Fibroblast of lung (primary cell): ENCODE measurements around the gene GJB3. TPM values are rescaled to one million over a fixed set of nuclear protein-coding genes. Genes with fewer than 3 reads are reported as not detected.

Source experiments
- DNase-seq, 2 donors: peaks; one replicate each; pipeline versions ENCODE4 v3.0.0 to v3.0.0-alpha.2; 2010; ENCODE audit warnings: low read depth in 2 of 2
- H2AFZ ChIP-seq: 2 replicates; pipeline ENCODE4 v1.5.1; 2012; ENCODE audit warnings: low read length, control low read depth, inconsistent platforms
- H3K27ac ChIP-seq: 2 replicates; pipeline ENCODE4 v1.5.1; 2011; ENCODE audit warnings: low read length, control low read depth; ENCODE audit not compliant: insufficient read depth
- H3K27me3 ChIP-seq: 2 replicates; pipeline ENCODE4 v1.5.1; 2011; ENCODE audit warnings: mild to moderate bottlenecking, low read length; ENCODE audit not compliant: control insufficient read depth, insufficient read depth
- H3K36me3 ChIP-seq: 2 replicates; pipeline ENCODE4 v1.5.1; 2011; ENCODE audit warnings: low read length; ENCODE audit not compliant: control insufficient read depth, insufficient read depth
- H3K4me1 ChIP-seq: 2 replicates; pipeline ENCODE4 v1.5.1; 2011; ENCODE audit warnings: low read length; ENCODE audit not compliant: control insufficient read depth, insufficient read depth; ENCODE audit errors: extremely low read depth
- H3K4me2 ChIP-seq: 2 replicates; pipeline ENCODE4 v1.5.1; 2011; ENCODE audit warnings: low read length, control low read depth; ENCODE audit not compliant: insufficient read depth; ENCODE audit errors: extremely low read depth
- H3K4me3 ChIP-seq, 4 experiments: fragments of 200-600 bp in 1 of 4; sonication (generic) in 1 of 4; replicated peaks in 1 of 4; 2 replicates each; pipeline ENCODE4 v1.5.1; 2011 to 2016; ENCODE audit warnings: low read length in 4 of 4, low read depth in 3 of 4, mild to moderate bottlenecking in 3 of 4, control low read depth in 2 of 4, inconsistent platforms in 1 of 4, mixed read lengths in 1 of 4; ENCODE audit not compliant: insufficient read depth in 1 of 4; ENCODE audit errors: control extremely low read depth in 1 of 4
- H3K79me2 ChIP-seq: 2 replicates; pipeline ENCODE4 v1.5.1; 2012; ENCODE audit warnings: mild to moderate bottlenecking, low read length, inconsistent platforms; ENCODE audit not compliant: control insufficient read depth, insufficient read depth
- H3K9ac ChIP-seq: 2 replicates; pipeline ENCODE4 v1.5.1; 2011; ENCODE audit warnings: mild to moderate bottlenecking, low read length, control low read depth; ENCODE audit not compliant: insufficient read depth
- H3K9me3 ChIP-seq: 2 replicates; pipeline ENCODE4 v1.5.1; 2012; ENCODE audit warnings: low read depth, low read length; ENCODE audit not compliant: control insufficient read depth, insufficient read depth
- H4K20me1 ChIP-seq: 2 replicates; pipeline ENCODE4 v1.5.1; 2011; ENCODE audit warnings: low read length; ENCODE audit not compliant: control insufficient read depth, insufficient read depth; ENCODE audit errors: extremely low read depth
- CTCF ChIP-seq, 2 donors: IDR thresholded peaks in 1 of 2; conservative IDR thresholded peaks in 1 of 2; 1 replicate in 1 of 2; 2 replicates in 1 of 2; pipeline ENCODE4 v1.5.1; 2011 to 2012; ENCODE audit warnings: low read length in 2 of 2, control low read depth in 1 of 2, inconsistent platforms in 1 of 2, low read depth in 1 of 2, mild to moderate bottlenecking in 1 of 2
- EZH2 ChIP-seq: IDR thresholded peaks from 2 replicates; pipeline ENCODE4 v1.5.1; 2012; ENCODE audit warnings: low read length, control low read depth, mild to moderate bottlenecking; ENCODE audit errors: missing control alignments
- polyA plus RNA-seq, 2 donors: library from polyadenylated mRNA; depleted of rRNA in 1 of 2; stranded (reverse) in 1 of 2; unstranded in 1 of 2; fragments of >200 nt; gene quantifications; 2 replicates each; pipeline ENCODE4 v1.2.1, GENCODE V29; 2011 to 2012; ENCODE audit warnings: missing spikeins in 1 of 2
- total RNA-seq: library from RNA; depleted of rRNA; stranded (reverse); fragments of >200 nt; gene quantifications from 2 replicates; pipeline ENCODE4 v1.2.1, GENCODE V29; 2014

GJB3 gene
- total and polyA plus RNA-seq, 2 donors (not counting 1 experiment from before 2014, with no cell fraction given) = not detected

GRCh38 chr1:34774957-34775356 lies 6.1 kb upstream of the GJB3 start:
- no peak overlapping the region for H3K4me3 ChIP-seq

GRCh38 chr1:34776911-34777310 lies 4.1 kb upstream of the GJB3 start:
- no peaks in the 10 kb centered on the region for H3K9me3 ChIP-seq
- TF ChIP-seq EZH2 = no peak
- no peak for TF ChIP-seq CTCF (conservative IDR thresholded peaks at IDR 0.05 in 1 of 2, IDR thresholded peaks at IDR 0.05 in 1 of 2; ENCODE audit: low read depth in 1 of 2, low read length in 2 of 2)
- no peak for DNase-seq

More at GRCh38 chr1:34774957-34775356, 6.1 kb upstream of the GJB3 start:
- Histone ChIP-seq H3K27ac (no peak overlapping the region), H3K4me2 (no peak overlapping the region), H3K9ac (no peak overlapping the region), H4K20me1 (no peaks in the 10 kb centered on the region), H2AFZ (no peak overlapping the region), H3K4me1 (no peaks in the 10 kb centered on the region), H3K27me3 (peaks cover 10% of the 10 kb centered on the region), H3K9me3 (no peaks in the 10 kb centered on the region), H3K36me3 (no peaks in the 10 kb centered on the region), H3K79me2 (no peaks in the 10 kb centered on the region)
- TF ChIP-seq EZH2 = no peak
- TF ChIP-seq CTCF (conservative IDR thresholded peaks at IDR 0.05 in 1 of 2, IDR thresholded peaks at IDR 0.05 in 1 of 2; ENCODE audit: low read depth in 1 of 2, low read length in 2 of 2) = no peak
- no peak for DNase-seq

GRCh38 chr1:34777519-34778321 lies 3.3 kb upstream of the GJB3 start:
- no peak overlapping the region for H3K4me2 ChIP-seq
- no peaks in the 10 kb centered on the region for H3K4me1 ChIP-seq
- no peaks in the 10 kb centered on the region for H3K36me3 ChIP-seq
- no peak overlapping the region for H3K9ac ChIP-seq
- H3K9me3 ChIP-seq = no peaks in the 10 kb centered on the region
- H3K27ac ChIP-seq = no peak overlapping the region
- H4K20me1 ChIP-seq = no peaks in the 10 kb centered on the region
- no peaks in the 10 kb centered on the region for H3K79me2 ChIP-seq
- no peak overlapping the region for H2AFZ ChIP-seq
- H3K4me3 ChIP-seq = no peak overlapping the region
- peaks cover 28% of the 10 kb centered on the region for H3K27me3 ChIP-seq
- no peak for TF ChIP-seq CTCF (conservative IDR thresholded peaks at IDR 0.05 in 1 of 2, IDR thresholded peaks at IDR 0.05 in 1 of 2; ENCODE audit: low read depth in 1 of 2, low read length in 2 of 2)
- no peak for TF ChIP-seq EZH2
- DNase-seq = no peak

More at GRCh38 chr1:34776911-34777310, 4.1 kb upstream of the GJB3 start:
- no peaks in the 10 kb centered on the region for H3K4me1 ChIP-seq
- no peaks in the 10 kb centered on the region for H4K20me1 ChIP-seq
- no peak overlapping the region for H3K4me2 ChIP-seq
- no peak overlapping the region for H2AFZ ChIP-seq
- H3K27ac ChIP-seq = no peak overlapping the region
- no peaks in the 10 kb centered on the region for H3K79me2 ChIP-seq
- H3K27me3 ChIP-seq = peaks cover 24% of the 10 kb centered on the region
- no peak overlapping the region for H3K4me3 ChIP-seq
- no peak overlapping the region for H3K9ac ChIP-seq
- H3K36me3 ChIP-seq = no peaks in the 10 kb centered on the region
